GM18951 (cell line): ENCODE results near the gene INTS11.

Experiments
- POLR2A ChIP-seq: IDR thresholded peaks from 4 replicates; pipeline ENCODE4 v1.6.1; 2011; ENCODE audit warnings: mild to moderate bottlenecking; ENCODE audit not compliant: insufficient read length, insufficient read depth; ENCODE audit errors: extremely low read depth
- in situ Hi-C: fragments of 300-500 bp; cut with MboI; formaldehyde crosslinking; loops from one replicate; pipeline ENCODE4 v1.12.0; 2022; ENCODE audit warnings: low sequenced_read_pairs, mixed read lengths, inconsistent platforms; ENCODE audit not compliant: unreplicated experiment

Gene INTS11

DNA sequence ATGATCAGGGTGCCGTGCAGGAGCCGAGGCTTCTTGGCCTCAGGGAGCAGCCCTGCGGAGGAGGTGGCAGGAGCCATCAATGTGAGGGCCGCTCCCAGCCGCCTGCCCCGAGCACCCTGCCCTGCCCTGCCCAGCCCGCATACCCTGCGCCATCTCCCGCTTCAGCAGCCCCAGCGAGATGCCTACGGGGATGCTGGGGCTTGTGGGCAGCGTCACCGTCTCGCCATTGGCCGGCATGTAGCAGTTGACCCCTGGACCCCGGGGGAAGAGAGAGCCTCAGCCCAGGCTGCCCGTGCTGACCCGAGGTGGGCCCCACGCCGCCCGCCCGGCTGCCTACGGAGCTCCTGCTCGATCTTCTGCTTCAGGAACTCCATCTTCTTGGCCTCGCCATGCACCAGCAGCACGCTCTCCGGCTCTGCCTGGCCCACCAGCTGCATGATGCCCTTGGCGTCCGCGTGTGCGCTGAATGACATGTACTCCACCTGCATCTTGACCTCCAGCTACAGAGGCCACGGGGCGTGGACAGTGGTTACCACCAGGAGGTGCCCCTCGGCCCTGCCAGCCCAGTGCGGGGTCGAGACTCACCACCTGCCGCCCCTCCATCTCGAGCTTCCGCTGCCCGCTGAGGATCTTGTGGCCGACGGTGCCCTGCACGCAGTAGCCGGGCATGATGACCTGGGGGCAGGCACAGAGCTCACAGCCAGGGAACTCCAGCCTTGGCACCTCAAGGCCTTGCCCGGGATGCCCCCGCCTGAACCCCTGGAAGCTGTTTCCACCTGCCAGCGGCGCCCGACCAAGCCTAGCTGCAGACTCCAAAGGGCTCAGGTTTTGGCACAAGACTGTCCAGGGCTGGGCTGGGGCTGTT, 11.8 kb downstream of the INTS11 start:
- in situ Hi-C loops, result no loop called here

DNA sequence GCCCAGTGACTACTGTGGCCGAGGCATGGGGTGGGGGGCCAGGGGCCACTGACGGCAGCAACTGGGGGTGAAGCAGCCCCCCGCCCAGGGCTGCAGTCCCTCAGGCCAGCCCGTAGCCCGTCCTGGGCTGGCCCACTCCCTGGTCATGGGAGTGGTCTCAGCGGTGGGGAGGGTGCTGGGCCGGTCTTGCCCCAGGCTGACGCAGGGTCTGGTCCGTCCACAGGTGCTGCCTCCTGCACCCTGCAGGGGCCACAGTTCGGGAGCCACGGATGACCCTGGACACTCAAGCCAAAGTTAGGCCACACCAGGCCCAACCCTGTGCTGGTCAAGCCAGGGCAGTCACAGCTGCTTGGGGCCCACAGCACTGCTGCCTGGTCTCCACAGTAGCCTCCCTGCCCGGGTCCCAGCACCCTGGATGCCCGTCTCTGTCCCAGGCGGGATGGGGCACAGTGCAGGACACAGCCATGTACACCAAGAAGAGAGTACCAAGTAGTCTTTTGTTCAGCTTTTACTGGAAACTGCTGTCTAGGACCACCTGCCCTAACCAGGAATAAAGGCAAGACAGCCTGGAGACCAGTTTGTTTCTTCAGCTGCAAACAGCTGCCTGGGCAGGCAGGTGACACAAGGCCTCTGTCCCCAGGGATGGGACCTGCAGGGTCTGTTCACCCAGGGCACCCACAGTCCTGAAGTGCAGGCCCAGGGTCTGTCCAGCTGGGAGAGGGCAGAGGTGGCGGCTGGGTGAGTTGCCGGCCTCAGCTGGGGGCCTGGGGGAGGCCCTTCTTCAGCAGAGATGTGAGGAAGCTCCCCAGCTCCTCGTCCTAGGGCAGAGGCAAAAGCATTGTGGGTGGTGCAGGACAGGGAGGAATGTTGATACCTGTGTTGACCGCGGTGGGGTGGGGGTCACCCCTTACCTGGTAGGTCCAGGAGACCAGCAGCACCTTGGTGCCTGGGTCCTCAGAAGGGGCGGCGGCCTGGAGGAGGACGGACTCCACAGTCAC, 13.1 kb downstream of the INTS11 start:
- in situ Hi-C loops, result no loop called here
- no peak for TF ChIP-seq POLR2A

More for the DNA sequence above, 11.8 kb downstream of the INTS11 start:
- TF ChIP-seq POLR2A, result peak; percentile 17

DNA sequence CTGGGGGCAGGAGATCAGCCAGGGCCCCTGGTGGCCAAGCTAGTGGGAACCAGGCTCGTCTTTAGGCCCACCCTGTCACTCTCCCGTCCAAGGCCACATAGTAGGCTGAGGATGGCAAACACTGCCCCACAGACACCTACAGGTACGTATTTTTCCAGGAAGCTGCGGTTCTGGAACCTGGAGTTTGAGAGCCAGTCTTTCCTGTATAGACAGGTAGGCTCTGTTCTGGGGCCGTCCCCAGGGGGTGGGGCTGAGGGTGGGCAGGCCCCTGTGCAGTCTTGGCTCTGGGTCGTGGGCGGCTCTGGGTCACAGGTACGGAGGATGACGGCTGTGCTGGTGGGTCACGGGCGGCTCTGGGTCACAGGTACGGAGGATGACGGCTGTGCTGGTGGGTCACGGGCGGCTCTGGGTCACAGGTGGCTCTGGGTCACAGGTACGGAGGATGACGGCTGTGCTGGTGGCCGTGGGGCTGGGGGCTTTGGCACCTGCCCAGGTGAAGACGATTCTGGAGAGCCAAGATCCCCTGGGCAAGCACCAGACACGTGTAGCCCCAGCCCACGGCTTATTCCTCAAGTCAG, 13.9 kb downstream of the INTS11 start:
- no peak for TF ChIP-seq POLR2A
- in situ Hi-C loops, result no loop called here

DNA sequence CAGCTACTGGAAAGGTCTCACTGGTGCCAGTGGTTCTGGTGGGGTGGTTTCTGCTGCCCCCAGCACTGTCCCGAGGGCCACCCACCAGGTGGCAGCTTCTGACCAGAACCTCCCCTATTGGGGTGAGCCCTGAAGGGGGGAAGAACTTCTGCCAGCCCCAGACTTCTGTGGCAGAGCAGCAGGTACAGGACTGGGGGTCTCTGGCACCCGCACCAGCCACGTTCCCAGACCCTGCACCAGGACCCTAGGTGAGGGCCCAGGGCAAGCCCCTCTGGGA, 14.4 kb downstream of the INTS11 start:
- in situ Hi-C loops, result no loop called here
- TF ChIP-seq POLR2A, result no peak

DNA sequence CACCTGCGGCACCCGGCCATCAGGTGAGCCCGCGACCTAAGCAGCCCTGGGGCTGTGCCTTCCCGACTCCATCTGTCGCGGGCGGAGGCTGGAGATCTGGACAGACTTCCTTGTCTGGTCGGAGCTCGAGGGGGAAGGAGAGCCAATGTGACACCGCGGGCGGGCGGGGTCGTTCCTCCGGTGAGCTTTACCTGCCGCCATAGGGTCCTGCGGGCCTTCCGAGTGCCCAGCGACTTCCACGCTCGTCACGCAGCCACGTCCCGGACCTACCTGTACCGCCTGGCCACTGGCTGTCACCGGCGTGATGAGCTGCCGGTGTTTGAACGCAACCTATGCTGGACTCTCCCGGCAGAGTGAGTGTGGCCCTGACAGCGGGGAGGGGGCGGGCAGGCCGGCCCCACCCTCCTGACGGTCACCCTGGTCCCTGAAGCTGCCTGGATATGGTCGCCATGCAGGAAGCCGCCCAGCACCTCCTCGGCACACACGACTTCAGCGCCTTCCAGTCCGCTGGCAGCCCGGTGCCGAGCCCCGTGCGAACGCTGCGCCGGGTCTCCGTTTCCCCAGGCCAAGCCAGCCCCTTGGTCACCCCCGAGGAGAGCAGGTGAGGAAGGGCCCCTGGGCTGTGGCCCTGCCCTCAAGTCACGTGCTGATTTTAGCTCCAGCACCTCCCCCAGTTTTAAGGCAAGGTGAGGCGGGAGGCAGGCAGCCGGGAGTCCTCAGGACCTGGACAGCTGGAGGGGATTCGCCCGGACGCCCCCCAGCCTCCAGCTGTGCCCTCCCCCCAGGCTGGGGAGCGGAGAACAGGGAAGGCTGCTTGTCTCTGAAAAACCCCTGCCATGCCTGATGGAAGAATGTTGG, 15.0 kb downstream of the INTS11 start:
- TF ChIP-seq POLR2A, result no peak
- in situ Hi-C loops, result no loop called here

DNA sequence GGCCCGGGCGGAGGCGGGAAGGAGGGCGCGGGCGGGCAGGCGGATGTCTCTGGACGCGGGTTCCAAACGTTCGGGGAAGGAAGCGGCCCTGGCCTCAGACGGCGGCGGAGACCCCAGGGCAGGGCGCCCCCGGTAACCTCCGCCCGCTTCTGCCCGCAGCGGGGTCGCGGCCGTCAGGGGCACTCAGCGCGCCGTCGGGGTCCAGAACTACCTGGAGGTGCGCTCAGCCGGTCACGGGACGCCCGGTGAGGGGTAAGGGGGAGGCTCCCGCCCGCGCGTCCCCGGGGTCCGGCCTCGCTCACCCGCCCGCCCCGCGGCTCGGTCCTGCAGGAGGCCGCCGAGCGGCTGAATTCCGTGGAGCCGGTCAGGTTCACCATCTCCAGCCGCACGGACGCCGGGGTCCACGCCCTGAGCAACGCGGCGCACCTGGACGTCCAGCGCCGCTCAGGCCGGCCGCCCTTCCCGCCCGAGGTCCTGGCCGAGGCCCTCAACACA, 15.7 kb downstream of the INTS11 start:
- in situ Hi-C loops, result no loop called here
- no peak for TF ChIP-seq POLR2A

DNA sequence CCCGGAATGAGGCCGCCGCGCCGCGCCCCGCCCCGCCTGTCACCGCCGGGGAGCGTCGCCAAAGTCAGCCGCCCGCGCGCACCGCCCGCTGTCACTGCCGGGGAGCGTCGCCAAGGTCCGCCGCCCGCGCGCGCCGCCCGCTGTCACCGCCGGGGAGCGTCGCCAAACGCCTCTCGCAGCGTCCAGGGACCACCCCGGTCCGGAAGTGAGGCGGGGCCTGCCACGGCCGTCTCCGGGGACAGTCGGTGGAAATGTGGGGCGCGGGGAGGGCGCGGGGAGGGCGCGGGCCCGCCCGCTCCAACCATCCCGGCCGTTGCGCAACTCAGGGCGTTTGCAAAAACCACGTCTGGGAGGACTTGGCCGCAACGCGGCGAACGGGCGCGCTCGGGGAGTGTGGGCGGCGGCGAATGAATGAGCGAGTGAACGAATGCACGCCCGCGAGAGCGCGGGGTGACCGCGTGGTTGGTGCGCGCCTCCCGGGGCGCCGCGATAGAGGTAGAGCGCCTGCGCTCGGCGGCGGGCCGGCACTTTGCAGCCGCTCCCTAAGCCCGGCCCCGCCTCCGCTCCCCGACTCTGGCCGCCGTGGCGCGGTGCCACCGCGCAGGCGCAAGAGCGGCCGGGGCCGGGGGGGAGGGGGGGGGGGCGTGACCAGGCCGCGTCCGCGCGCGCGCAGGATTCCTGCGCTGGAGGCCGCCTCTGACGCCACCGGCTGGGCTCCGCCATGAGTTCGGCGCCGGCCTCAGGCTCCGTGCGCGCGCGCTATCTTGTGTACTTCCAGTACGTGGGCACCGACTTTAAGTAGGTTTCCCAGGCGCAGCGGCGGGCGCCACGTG, 16.3 kb downstream of the INTS11 start, which contains the start of the genes ACAP3 and PUSL1:
Gene ACAP3, minus strand, starts transcription at position 8 of the 833 bp plus-strand sequence. CDS start 115 bp downstream, outside the sequence.
Gene PUSL1, plus strand, starts transcription at position 675 of the 833 bp plus-strand sequence. Its CDS starts 47 bp downstream, at position 722.
- in situ Hi-C loops, result no loop called here
- TF ChIP-seq POLR2A, result peak; percentile 59

DNA sequence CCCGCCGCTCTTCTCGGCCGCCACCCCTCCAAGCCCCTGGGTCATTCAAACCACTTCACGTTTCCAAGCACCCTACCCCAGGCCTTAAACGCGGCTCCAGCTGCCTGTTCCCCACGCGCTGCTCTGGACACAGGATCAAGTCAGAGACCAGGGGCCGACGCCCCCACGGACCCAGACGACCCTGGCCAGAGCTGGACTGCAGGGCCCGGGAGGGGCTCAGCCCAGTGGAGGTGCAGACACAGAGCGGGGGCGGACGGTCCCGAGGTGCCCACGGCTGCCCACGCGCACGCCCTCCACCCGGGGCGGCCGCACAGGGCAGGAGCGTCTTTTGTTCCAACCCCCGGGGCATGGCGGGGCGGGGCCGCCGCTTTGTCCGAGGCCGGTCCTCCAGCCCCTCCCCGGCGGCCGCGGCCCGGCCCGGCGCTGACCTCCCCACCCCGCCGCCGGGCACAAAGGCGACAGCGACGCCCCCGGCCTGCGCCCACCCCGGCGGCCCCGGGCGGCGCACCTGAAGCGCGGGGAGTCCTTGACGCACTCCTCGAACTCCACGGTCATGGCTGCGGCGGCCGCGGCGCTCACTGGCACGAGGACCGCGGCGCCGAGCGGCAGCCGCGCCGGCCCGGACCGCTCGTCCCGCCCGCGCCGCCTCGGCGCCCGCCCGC, 17.1 kb downstream of the INTS11 start:
- no peak for TF ChIP-seq POLR2A
- in situ Hi-C loops, result no loop called here

DNA sequence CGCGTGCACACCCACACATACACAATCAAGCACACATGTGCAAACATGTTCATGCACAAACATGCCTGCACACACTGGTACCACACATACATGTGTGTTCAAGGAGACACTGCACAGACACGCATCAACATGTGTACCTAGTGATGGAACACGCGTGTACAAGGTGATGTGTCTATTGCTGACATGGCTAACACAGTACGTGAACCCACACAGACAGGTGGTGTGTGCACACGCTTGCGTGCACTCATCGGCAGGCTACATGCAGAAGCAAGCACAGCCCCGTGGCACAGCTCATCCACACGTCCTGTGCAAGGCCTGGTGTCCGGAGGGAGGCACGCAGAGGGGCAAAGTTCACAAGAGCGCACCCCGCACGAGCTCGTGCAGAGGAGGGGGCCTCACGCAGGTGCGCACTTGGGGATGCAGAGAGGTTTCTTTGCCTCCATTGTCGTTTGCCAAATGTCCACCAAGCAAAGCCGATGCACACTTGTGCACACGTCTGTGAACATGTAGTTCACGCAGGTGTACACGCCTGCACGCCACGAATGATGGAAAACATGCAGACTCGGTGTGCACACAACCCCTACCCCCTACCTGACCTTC, 17.7 kb downstream of the INTS11 start:
- in situ Hi-C loops, result no loop called here
- TF ChIP-seq POLR2A, result no peak

DNA sequence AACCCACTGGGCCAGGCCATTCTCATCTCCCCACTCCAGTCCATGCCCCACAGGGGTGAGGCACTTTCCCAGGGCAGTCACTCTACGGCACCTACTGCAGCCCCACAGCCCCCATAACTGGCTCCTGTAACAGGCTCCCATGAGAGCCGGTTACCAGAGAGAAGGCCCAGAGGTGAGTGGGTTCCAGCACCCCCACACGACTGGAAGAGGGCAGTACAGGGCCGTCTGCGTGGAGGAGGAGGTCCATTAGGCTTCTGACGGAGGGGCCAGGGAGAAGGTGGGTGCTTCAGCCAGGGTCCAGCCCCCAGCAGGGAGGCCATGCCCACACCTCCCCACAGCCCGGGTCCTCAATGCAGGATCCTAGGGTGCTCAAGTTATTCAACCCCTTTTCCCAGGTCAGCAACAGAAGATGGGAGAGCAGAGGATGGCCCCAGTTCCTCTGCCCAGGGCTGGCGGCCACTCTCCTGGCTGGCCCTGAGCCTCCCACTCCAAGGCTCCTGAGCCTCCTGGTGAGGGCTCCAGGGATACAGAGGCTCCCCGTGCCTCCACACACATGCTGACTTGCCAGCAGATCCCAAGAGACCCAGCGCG, 18.3 kb downstream of the INTS11 start:
- TF ChIP-seq POLR2A, result no peak
- in situ Hi-C loops, result no loop called here
